NCI-H345 treated with DMSO at 0.1 percent for 48 hours (cell line): ENCODE measurements around the gene CIZ1.
"Not testable (repeated sequence)": the region's sequence is repeated elsewhere in the genome, so short reads cannot be mapped to it uniquely, and the experiment has no call there.

Source experiments
- DNase-seq: peaks from one replicate; lab custom pipeline; 2025; ENCODE audit not compliant: unreplicated experiment; lab: John Stamatoyannopoulos, UW

The CIZ1 gene

GRCh38 chr9:128149001-128149701, 42.2 kb downstream of the CIZ1 start, which contains the start of gene LCN2:
Gene LCN2 (plus strand): TSS chr9:128149453. CDS start chr9:128149526, 73 bp downstream.
- no peak for DNase-seq

GRCh38 chr9:128148509-128149000, 42.8 kb downstream of the CIZ1 start:
- no peak for DNase-seq

GRCh38 chr9:128146591-128147120, 44.7 kb downstream of the CIZ1 start:
- no peak for DNase-seq

- DNase-seq: no peak
Observed at GRCh38 chr9:128145951-128146351, 45.4 kb downstream of the CIZ1 start.

- no peak for DNase-seq
Observed at GRCh38 chr9:128145536-128145935, 45.8 kb downstream of the CIZ1 start.

GRCh38 chr9:128144239-128145181, 46.9 kb downstream of the CIZ1 start:
- no peak for DNase-seq

- DNase-seq: no peak
Observed at GRCh38 chr9:128143525-128144238, 47.7 kb downstream of the CIZ1 start.

GRCh38 chr9:128142596-128142995, 48.8 kb downstream of the CIZ1 start:
- DNase-seq: no peak

- DNase-seq: no peak
Observed at GRCh38 chr9:128142061-128142460, 49.3 kb downstream of the CIZ1 start.

- no peak for DNase-seq
Observed at GRCh38 chr9:128141604-128142003, 49.8 kb downstream of the CIZ1 start.

GRCh38 chr9:128139621-128140020, 51.8 kb downstream of the CIZ1 start:
- no peak for DNase-seq

- no peak for DNase-seq
Observed at GRCh38 chr9:128138001-128138400, 53.4 kb downstream of the CIZ1 start.

- no peak for DNase-seq
Observed at GRCh38 chr9:128136816-128137793, 54.3 kb downstream of the CIZ1 start.

- DNase-seq: not testable (repeated sequence)
Observed at GRCh38 chr9:128135561-128135960, 55.8 kb downstream of the CIZ1 start.

- not testable (repeated sequence) for DNase-seq
Observed at GRCh38 chr9:128132139-128132538, 59.2 kb downstream of the CIZ1 start.

GRCh38 chr9:128131346-128131745, 60.0 kb downstream of the CIZ1 start:
- DNase-seq: not testable (repeated sequence)

GRCh38 chr9:128130651-128131050, 60.7 kb downstream of the CIZ1 start:
- DNase-seq: not testable (repeated sequence)

GRCh38 chr9:128129976-128130590, 61.3 kb downstream of the CIZ1 start:
- DNase-seq: not testable (repeated sequence)
